ENCODE results near the gene ORAI3. TPM values are rescaled to one million over a fixed set of nuclear protein-coding genes. Genes with fewer than 3 reads are reported as not detected.

ORAI3 gene
- total and polyA plus RNA-seq, 2 of the 13 experiments (the other 11 are each of a cell fraction or from before 2014, with no cell fraction given) = 11.4 to 32.0 TPM

DNA sequence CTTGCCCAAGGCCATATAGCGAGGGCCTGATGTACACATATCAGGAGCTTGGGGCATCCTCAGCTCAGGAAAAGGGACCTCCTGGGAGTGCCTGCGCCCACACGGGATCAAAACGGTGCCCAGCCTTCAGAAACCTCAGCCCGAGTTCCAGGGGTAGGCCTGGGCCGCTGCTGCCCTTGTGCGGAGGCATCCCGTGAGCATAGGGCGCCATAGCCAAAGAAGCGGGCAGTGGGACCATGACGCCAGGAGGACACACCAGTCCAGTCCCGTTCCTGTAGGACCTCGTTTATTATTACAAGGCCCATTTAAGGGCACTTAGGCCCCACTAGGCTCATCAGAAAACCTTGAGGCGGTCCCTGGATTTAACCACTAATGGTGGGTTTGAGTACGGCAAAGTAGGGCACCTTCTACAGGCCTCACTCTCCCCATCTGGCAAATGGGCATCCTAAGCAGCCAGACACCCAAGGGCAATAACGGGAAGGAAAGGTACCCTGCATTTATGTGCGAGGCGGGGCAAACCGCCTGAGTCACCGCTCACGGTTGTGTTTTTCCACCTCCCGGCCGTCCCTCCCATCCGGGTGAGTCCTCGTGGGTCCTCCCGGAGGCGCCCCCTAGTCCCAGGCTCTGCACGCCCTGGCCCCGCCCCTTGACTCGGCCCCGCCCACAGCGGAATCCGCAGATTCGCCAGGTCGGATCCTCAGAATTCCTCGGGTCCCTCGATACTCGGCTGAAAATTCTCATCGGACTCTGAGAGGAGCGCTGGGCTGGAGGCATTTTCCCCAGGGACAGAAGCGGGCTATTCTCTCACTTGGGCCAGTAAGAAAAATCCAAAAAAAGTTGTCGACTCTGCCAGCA is 8.0 kb downstream of the ORAI3 start (continued):
- TF ChIP-seq, protein P1, sequence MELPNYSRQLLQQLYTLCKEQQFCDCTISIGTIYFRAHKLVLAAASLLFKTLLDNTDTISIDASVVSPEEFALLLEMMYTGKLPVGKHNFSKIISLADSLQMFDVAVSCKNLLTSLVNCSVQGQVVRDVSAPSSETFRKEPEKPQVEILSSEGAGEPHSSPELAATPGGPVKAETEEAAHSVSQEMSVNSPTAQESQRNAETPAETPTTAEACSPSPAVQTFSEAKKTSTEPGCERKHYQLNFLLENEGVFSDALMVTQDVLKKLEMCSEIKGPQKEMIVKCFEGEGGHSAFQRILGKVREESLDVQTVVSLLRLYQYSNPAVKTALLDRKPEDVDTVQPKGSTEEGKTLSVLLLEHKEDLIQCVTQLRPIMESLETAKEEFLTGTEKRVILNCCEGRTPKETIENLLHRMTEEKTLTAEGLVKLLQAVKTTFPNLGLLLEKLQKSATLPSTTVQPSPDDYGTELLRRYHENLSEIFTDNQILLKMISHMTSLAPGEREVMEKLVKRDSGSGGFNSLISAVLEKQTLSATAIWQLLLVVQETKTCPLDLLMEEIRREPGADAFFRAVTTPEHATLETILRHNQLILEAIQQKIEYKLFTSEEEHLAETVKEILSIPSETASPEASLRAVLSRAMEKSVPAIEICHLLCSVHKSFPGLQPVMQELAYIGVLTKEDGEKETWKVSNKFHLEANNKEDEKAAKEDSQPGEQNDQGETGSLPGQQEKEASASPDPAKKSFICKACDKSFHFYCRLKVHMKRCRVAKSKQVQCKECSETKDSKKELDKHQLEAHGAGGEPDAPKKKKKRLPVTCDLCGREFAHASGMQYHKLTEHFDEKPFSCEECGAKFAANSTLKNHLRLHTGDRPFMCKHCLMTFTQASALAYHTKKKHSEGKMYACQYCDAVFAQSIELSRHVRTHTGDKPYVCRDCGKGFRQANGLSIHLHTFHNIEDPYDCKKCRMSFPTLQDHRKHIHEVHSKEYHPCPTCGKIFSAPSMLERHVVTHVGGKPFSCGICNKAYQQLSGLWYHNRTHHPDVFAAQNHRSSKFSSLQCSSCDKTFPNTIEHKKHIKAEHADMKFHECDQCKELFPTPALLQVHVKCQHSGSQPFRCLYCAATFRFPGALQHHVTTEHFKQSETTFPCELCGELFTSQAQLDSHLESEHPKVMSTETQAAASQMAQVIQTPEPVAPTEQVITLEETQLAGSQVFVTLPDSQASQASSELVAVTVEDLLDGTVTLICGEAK (IDR thresholded peaks at IDR 0.05) = no peak
- TF ChIP-seq, protein P1 (CRISPR knock-in tag; IDR thresholded peaks at IDR 0.05) = 0 out of 2 replicates have a peak, but pooled peaks have one; percentile 7
- no peak for TF ChIP-seq ZNF556 (CRISPR knock-in tag; IDR thresholded peaks at IDR 0.05; ENCODE audit: borderline replicate concordance)
- peak; percentile 67; the same call in 1 of the 2 replicates for TF ChIP-seq RFXAP (CRISPR knock-in tag; IDR thresholded peaks at IDR 0.05; ENCODE audit: borderline replicate concordance)
- no peak for TF ChIP-seq ARHGAP35 (CRISPR knock-in tag; IDR thresholded peaks at IDR 0.05; ENCODE audit: borderline replicate concordance)
- TF ChIP-seq, protein P2, sequence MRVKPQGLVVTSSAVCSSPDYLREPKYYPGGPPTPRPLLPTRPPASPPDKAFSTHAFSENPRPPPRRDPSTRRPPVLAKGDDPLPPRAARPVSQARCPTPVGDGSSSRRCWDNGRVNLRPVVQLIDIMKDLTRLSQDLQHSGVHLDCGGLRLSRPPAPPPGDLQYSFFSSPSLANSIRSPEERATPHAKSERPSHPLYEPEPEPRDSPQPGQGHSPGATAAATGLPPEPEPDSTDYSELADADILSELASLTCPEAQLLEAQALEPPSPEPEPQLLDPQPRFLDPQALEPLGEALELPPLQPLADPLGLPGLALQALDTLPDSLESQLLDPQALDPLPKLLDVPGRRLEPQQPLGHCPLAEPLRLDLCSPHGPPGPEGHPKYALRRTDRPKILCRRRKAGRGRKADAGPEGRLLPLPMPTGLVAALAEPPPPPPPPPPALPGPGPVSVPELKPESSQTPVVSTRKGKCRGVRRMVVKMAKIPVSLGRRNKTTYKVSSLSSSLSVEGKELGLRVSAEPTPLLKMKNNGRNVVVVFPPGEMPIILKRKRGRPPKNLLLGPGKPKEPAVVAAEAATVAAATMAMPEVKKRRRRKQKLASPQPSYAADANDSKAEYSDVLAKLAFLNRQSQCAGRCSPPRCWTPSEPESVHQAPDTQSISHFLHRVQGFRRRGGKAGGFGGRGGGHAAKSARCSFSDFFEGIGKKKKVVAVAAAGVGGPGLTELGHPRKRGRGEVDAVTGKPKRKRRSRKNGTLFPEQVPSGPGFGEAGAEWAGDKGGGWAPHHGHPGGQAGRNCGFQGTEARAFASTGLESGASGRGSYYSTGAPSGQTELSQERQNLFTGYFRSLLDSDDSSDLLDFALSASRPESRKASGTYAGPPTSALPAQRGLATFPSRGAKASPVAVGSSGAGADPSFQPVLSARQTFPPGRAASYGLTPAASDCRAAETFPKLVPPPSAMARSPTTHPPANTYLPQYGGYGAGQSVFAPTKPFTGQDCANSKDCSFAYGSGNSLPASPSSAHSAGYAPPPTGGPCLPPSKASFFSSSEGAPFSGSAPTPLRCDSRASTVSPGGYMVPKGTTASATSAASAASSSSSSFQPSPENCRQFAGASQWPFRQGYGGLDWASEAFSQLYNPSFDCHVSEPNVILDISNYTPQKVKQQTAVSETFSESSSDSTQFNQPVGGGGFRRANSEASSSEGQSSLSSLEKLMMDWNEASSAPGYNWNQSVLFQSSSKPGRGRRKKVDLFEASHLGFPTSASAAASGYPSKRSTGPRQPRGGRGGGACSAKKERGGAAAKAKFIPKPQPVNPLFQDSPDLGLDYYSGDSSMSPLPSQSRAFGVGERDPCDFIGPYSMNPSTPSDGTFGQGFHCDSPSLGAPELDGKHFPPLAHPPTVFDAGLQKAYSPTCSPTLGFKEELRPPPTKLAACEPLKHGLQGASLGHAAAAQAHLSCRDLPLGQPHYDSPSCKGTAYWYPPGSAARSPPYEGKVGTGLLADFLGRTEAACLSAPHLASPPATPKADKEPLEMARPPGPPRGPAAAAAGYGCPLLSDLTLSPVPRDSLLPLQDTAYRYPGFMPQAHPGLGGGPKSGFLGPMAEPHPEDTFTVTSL (CRISPR knock-in tag; IDR thresholded peaks at IDR 0.05; ENCODE audit: borderline replicate concordance) = no peak; the same call in 1 of the 2 replicates
- TF ChIP-seq ZNF207 (IDR thresholded peaks at IDR 0.05; ENCODE audit: borderline replicate concordance) = no peak
- TF ChIP-seq, protein P3, sequence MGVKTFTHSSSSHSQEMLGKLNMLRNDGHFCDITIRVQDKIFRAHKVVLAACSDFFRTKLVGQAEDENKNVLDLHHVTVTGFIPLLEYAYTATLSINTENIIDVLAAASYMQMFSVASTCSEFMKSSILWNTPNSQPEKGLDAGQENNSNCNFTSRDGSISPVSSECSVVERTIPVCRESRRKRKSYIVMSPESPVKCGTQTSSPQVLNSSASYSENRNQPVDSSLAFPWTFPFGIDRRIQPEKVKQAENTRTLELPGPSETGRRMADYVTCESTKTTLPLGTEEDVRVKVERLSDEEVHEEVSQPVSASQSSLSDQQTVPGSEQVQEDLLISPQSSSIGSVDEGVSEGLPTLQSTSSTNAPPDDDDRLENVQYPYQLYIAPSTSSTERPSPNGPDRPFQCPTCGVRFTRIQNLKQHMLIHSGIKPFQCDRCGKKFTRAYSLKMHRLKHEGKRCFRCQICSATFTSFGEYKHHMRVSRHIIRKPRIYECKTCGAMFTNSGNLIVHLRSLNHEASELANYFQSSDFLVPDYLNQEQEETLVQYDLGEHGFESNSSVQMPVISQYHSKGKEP (CRISPR knock-in tag; IDR thresholded peaks at IDR 0.05) = no peak
